Thyroid gland (tissue), 4 donors: ENCODE measurements around the gene TRPC4. TPM values are rescaled to one million over a fixed set of nuclear protein-coding genes. Genes with fewer than 3 reads are reported as not detected.

Source experiments
- DNase-seq, 2 donors: peaks; one replicate each; pipeline ENCODE4 v3.0.0-alpha.2; 2019
- H3K27ac ChIP-seq, 3 donors: fragments of 200-600 bp; sonication (generic); 1 replicate in 2 of 3; 2 replicates in 1 of 3; pipeline ENCODE4 v1.5.1; 2016 to 2019; ENCODE audit warnings: mild to moderate bottlenecking in 1 of 3, moderate library complexity in 1 of 3
- H3K27me3 ChIP-seq: fragments of 200-600 bp; sonication (generic); one replicate; pipeline ENCODE4 v1.5.1; 2019
- H3K36me3 ChIP-seq, 2 donors: fragments of 200-600 bp; sonication (generic); one replicate each; pipeline ENCODE4 v1.5.1; 2016 to 2019
- H3K4me1 ChIP-seq, 2 donors: fragments of 200-600 bp; sonication (generic); one replicate each; pipeline ENCODE4 v1.5.1; 2017 to 2019
- H3K4me3 ChIP-seq, 3 donors: fragments of 200-600 bp; sonication (generic); replicated peaks in 1 of 3; 1 replicate in 2 of 3; 2 replicates in 1 of 3; pipeline ENCODE4 v1.5.1; 2016; ENCODE audit warnings: mild to moderate bottlenecking in 1 of 3
- H3K9me3 ChIP-seq: fragments of 200-600 bp; sonication (generic); one replicate; pipeline ENCODE4 v1.5.1; 2017
- POLR2A ChIP-seq, 2 donors: fragments of 450-650 bp; IDR thresholded peaks; one replicate each; pipeline ENCODE4 v1.6.1; 2017; ENCODE audit warnings: antibody characterized with exemption in 2 of 2, mild to moderate bottlenecking in 2 of 2, moderate library complexity in 1 of 2
- WGBS, 2 donors: methylation state at CpG; one replicate each; pipeline ENCODE4 v1.1.5; 2017; 5-methylcytosine and 5-hydroxymethylcytosine counted together
- intact Hi-C: fragments of 100-400 bp; cut with DNase I; formaldehyde crosslinking; loops from one replicate; pipeline ENCODE4 v1.15.1; 2023
- total RNA-seq, 4 donors: library from RNA; depleted of rRNA; stranded (reverse); fragments of >200 nt; gene quantifications; one replicate each; pipeline ENCODE4 v1.2.3, GENCODE V29; 2016
- TF ChIP-seq, protein P1 (sequence below), 6 experiments: fragments of 200-600 bp in 3 of 6; fragments of 450-650 bp in 3 of 6; sonication (generic) in 3 of 6; IDR thresholded peaks; one replicate each; pipeline ENCODE4 v1.5.1; 2016 to 2019; ENCODE audit warnings: antibody characterized with exemption in 6 of 6, mild to moderate bottlenecking in 2 of 6, inconsistent platforms in 1 of 6, moderate library complexity in 1 of 6

TRPC4 gene
- total RNA-seq, 4 donors from 2014 or later: 0.11 to 3.2 (median 0.79) TPM

- Histone ChIP-seq H3K36me3 (no peaks in the 10 kb centered on the region), H3K9me3 (no peaks in the 10 kb centered on the region), H3K4me1 (no peaks in the 10 kb centered on the region), H3K27ac (no peak overlapping the region), H3K27me3 (no peaks in the 10 kb centered on the region), H3K4me3 (no peak overlapping the region)
- TF ChIP-seq POLR2A (IDR thresholded peaks at IDR 0.05): no peak
- TF ChIP-seq, protein P1, sequence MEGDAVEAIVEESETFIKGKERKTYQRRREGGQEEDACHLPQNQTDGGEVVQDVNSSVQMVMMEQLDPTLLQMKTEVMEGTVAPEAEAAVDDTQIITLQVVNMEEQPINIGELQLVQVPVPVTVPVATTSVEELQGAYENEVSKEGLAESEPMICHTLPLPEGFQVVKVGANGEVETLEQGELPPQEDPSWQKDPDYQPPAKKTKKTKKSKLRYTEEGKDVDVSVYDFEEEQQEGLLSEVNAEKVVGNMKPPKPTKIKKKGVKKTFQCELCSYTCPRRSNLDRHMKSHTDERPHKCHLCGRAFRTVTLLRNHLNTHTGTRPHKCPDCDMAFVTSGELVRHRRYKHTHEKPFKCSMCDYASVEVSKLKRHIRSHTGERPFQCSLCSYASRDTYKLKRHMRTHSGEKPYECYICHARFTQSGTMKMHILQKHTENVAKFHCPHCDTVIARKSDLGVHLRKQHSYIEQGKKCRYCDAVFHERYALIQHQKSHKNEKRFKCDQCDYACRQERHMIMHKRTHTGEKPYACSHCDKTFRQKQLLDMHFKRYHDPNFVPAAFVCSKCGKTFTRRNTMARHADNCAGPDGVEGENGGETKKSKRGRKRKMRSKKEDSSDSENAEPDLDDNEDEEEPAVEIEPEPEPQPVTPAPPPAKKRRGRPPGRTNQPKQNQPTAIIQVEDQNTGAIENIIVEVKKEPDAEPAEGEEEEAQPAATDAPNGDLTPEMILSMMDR (IDR thresholded peaks at IDR 0.05): no peak
- DNase-seq: no peak
- 77 to 91% methylated on average over 7 of the region's 7 CpGs for WGBS, 2 donors
- intact Hi-C loops: no loop called here
These were observed 213.2 kb downstream of the TRPC4 start for GRCh38 chr13:37656247-37656940.

- Histone ChIP-seq H3K27me3 (no peaks in the 10 kb centered on the region), H3K9me3 (no peaks in the 10 kb centered on the region), H3K36me3 (no peaks in the 10 kb centered on the region), H3K4me3 (no peak overlapping the region), H3K27ac (no peak overlapping the region), H3K4me1 (no peaks in the 10 kb centered on the region)
- TF ChIP-seq POLR2A (IDR thresholded peaks at IDR 0.05): no peak
- TF ChIP-seq, protein P1 (IDR thresholded peaks at IDR 0.05): no peak
- DNase-seq: no peak
- intact Hi-C loops: no loop called here
- 80 to 93% methylated on average over 1 of the region's 1 CpG for WGBS, 2 donors
These were observed 217.0 kb downstream of the TRPC4 start for GRCh38 chr13:37652596-37652995.

GRCh38 chr13:37651891-37652290 is 217.7 kb downstream of the TRPC4 start:
- H3K27me3 ChIP-seq: peaks cover 2% of the 10 kb centered on the region
- no peak for TF ChIP-seq POLR2A (IDR thresholded peaks at IDR 0.05)
- TF ChIP-seq, protein P1 (IDR thresholded peaks at IDR 0.05): no peak
- H3K36me3 ChIP-seq: no peaks in the 10 kb centered on the region
- no peak overlapping the region for H3K4me3 ChIP-seq
- no peaks in the 10 kb centered on the region for H3K4me1 ChIP-seq
- no peak overlapping the region for H3K27ac ChIP-seq
- intact Hi-C loops: no loop called here
- H3K9me3 ChIP-seq: no peaks in the 10 kb centered on the region
- no peak for DNase-seq
- WGBS, 2 donors: 91 to 100% methylated on average over 1 of the region's 1 CpG

- DNase-seq: no peak
- Histone ChIP-seq H3K4me3 (no peak overlapping the region), H3K27me3 (peaks cover 3% of the 10 kb centered on the region), H3K4me1 (no peaks in the 10 kb centered on the region), H3K9me3 (no peaks in the 10 kb centered on the region), H3K36me3 (no peaks in the 10 kb centered on the region), H3K27ac (no peak overlapping the region)
- TF ChIP-seq POLR2A (IDR thresholded peaks at IDR 0.05): no peak
- TF ChIP-seq, protein P1 (IDR thresholded peaks at IDR 0.05): no peak
- intact Hi-C loops: no loop called here
These were observed 221.0 kb downstream of the TRPC4 start for GRCh38 chr13:37648609-37649008.

- Histone ChIP-seq H3K27me3 (peaks cover 3% of the 10 kb centered on the region), H3K36me3 (no peaks in the 10 kb centered on the region), H3K27ac (no peak overlapping the region), H3K4me1 (no peaks in the 10 kb centered on the region), H3K9me3 (no peaks in the 10 kb centered on the region), H3K4me3 (no peak overlapping the region)
- TF ChIP-seq, protein P1 (IDR thresholded peaks at IDR 0.05): no peak
- TF ChIP-seq POLR2A (IDR thresholded peaks at IDR 0.05): no peak
- intact Hi-C loops: no loop called here
- WGBS, 2 donors: 73 to 74% methylated on average over 5 of the region's 5 CpGs
- no peak for DNase-seq
These were observed 222.4 kb downstream of the TRPC4 start for GRCh38 chr13:37647031-37647650.
